GM19324 (cell line): Measurements from ENCODE around the gene NOS1.

ENCODE experiments used
- ATAC-seq: cut with Tn5 transposase; IDR thresholded peaks from one replicate; pipeline ENCODE4 v1.9.1; 2021; ENCODE audit warnings: mild to moderate bottlenecking, moderate library complexity; ENCODE audit not compliant: unreplicated experiment, low FRiP score

The NOS1 gene

DNA sequence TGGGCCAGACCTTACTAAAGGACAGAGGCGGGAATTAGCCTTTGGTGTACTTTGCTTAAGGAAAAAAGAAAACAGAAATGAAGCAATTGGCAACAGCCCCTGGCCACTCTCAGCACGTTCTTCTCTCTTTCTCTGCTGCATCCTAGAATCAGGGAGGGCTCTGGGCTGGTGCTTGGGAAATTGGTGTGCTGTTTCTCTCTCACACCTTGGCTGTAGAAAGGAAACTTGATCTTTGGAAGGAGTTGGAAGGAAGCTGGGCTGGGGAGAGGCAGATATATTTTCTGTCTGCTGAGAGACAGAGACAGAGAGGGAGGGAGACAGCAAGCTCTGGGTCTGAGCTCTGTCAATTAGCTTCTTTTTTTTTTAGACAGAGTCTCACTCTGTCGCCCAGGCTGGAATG is 27.4 kb downstream of the NOS1 start:
- ATAC-seq: no peak

DNA sequence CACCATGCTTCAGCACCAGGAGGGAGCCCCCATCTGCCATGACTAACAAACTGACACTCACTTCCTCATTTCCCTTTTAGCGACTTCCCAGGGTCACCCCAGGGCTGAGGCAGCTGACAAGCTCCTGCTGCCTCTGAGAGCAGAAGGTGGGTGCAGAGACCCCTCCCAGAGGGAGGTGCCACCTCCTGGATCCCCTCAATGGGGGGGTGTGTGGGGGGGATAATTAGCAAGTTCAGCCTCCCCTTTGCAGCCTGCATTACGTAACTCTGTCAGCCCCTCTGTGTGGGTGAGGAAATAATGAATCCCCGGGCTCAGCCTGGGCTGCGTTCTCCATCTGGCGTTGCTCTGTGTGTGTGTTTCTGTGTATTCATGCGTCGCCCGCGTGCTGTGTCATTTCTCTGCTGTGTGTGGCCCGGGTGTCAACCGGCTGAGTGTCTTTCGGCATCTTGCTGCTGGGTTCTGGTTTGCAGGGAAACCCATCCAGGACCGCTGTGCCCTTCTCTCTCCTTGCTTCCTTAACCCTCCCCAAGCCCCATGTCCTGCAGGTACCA is 28.0 kb downstream of the NOS1 start:
- no peak for ATAC-seq

DNA sequence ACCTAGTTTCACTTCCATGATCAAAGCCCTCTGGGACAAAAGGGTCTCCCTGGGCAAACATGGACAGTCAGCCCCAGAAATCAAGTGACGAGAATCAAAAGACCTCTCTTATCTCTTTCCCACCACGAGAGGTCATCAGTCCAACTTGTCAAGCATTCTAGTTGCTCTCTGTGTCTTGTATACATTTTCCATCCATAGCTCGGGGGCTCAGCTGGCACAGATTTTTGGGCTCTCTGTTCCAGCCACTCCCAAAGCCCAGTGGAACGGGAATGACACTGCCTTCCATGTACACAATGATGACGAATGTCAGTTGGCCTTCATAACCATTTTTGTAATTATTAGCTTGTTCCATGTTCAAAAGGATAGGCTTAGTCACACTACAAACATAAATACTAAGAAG is 29.7 kb downstream of the NOS1 start:
- ATAC-seq: no peak

DNA sequence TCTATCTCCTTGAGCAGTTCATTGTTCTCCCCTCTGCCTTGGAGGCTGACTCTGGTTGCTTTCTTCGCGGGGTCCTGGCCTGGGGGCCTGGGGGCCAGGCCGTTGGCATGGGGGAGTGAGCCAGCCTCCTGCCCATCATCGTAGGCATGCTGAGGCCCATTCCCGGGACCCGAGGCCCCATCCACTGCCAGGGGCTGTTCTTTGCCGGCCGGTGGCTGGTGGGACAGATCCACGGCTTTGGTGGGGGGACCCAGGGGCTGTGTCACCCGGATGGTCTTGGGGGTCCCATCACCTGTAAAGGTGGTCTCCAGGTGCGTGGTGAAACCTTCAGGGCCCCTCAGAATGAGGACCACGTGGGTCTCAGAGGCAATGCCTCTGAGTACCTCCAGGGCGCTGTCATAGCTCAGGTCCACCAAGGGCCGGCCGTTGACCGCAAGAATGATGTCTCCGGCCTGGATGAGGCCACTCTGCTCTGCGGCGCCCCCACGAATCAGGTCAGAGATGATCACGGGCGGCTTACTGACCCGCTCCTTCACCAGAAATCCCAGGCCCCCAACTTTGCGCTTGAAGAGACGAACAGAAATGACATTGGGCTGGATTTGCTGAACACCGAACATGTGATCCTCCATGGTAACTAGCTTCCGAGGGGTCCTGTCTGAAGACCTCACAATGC is 30.8 kb downstream of the NOS1 start:
- no peak for ATAC-seq

- ATAC-seq: no peak
Measured at GRCh38 chr12:117329756-117330155, 31.7 kb downstream of the NOS1 start.

GRCh38 chr12:117328556-117329100 is 32.8 kb downstream of the NOS1 start:
- ATAC-seq: no peak

GRCh38 chr12:117322428-117322827 is 39.0 kb downstream of the NOS1 start:
- ATAC-seq: no peak

DNA sequence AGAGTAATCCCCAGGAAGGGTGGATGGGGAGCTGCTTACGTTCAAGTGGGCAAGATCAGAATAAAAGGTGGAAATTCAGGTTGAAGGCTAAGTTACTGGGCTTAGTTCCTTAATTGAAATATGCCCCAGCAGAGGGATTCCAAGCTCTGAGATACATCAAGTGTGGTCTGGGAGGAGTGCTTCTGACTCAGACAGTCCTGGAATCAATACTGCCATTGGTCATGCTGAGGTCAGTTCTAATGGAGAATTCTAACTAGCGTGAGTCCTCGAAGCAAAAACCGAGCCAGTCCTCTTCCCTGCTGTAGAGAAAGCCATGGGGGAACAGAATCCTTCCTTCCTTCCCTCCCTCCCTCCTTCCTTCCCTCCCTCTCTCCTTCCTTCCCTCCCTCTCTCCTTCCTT is 39.9 kb downstream of the NOS1 start:
- ATAC-seq: no peak

GRCh38 chr12:117318591-117318990 is 42.8 kb downstream of the NOS1 start:
- ATAC-seq: no peak

GRCh38 chr12:117316336-117316735 is 45.1 kb downstream of the NOS1 start:
- ATAC-seq: no peak

GRCh38 chr12:117313926-117314325 is 47.5 kb downstream of the NOS1 start:
- no peak for ATAC-seq

GRCh38 chr12:117312770-117313169 is 48.7 kb downstream of the NOS1 start:
- no peak for ATAC-seq

GRCh38 chr12:117309276-117309925 is 52.0 kb downstream of the NOS1 start:
- ATAC-seq: no peak

DNA sequence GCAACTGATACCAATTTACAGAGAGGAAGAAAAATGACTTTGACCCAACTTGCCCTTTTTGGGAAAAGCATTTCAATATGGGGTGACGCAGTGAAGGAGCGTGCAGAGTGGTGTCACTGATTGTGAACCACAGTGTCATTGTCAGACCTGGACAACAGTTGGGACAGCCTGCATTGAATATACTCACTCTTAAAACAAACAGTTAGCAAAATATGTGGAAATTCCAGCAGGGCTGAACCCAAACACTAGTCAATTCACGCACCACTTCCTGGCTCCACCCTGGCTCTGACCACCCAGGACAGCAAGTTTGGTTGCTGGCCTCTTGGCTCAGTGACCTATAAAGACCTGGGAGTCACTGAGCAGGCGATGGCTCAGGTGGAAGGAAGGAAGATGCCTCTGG is 61.3 kb downstream of the NOS1 start:
- no peak for ATAC-seq

DNA sequence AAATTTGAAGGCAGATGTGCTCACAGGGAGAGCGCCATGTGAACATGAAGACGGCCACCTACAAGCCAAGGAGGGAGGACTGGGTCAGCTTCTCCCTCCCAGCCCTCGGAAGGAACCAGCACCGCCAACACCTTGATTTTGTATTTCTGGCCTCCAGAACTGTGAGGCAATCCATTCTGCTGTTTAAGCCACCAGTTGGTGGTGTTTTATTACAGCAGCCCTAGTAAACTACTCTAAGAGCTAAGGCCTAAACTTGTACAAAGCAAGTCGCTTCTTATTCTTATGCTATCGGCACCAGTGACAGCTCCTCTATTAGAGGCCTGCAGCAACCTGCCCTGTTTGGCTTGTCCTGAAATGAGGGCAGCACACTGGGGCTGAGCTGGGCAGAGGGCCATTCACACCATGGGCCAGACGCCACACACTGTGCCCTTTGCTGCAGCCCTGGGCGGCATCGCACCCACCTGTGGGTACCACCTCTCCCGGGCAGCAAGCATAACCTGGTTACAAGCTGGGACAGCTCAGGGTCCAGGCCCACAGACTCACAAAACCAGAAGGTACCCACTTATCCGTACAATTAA is 62.7 kb downstream of the NOS1 start:
- no peak for ATAC-seq

DNA sequence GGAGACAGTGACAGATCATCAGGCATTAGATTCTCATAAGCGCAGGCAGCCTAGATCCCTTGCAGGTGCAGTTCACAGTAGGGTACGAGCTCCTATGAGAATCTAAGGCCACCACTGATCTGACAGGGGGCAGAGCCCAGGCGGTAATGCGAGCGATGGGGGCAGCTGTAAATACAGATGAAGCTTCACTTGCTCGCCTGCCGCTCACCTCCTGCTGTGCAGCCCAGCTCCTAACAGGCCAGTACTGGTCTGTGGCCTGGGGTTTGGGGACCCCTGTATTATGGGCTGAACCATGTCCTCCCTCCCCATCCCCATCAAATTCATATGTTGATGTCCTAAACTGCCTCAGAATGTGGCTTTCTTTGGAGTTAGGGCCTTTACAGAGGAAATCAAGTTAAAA is 63.2 kb downstream of the NOS1 start:
- no peak for ATAC-seq

DNA sequence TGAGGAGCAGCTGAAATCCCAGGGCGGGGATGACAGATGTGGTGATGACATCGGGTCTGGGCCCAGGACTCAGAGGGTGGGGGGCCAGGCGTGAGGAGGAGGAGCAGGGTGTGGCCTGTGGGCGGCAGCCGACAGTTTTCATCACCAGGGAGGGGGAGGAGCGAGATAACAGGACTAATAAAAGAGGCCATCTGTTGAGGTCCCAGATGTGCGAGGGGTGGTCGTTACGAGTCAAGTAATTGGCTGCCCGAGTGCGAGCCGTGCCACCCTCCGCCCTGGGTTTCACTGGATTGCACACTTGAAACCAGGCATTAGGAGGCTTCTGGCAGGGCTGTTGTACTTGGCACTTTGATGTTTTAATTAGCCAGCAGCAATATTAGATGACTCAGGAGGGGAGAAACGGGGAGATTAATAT is 67.2 kb downstream of the NOS1 start:
- no peak for ATAC-seq

GRCh38 chr12:117293510-117293909 is 67.9 kb downstream of the NOS1 start:
- no peak for ATAC-seq

DNA sequence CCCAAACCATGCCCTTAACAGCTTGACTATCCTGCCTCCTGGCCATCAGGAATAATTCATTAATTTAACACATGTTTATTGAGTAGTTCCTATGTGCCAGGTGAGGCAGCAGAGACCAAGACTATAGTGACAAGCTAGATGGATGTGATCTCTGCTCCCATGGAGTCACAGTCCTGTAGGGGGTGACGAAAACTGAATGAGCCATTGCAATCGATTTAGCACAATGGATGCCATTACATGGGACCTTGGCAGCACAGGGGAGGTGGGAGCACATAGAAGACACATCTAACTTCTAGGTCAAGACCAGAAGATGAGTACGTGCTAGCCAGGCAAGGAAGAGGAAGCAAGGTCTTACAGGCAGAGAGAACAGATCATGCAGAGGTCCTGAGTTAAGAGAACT is 68.7 kb downstream of the NOS1 start:
- no peak for ATAC-seq

- no peak for ATAC-seq
Measured at GRCh38 chr12:117284140-117284539, 77.3 kb downstream of the NOS1 start.

DNA sequence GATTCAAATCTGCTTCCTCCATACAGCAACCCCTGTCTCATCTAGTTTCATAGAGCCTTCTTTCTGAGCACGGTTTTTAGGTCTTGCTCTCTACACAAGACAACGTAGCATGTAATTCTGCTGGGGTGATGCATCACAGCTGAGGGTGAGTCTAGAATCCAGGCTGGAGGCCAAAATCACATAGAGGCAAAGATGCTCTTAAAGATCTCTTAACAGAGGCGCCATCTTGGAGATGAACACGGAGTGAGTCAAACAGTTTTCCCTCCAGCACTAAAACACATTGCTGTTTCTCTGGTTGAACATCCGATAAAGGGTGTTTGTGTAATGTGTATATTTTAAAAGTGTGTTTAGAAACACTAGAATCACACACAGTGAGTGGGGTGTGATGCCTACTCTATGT is 78.9 kb downstream of the NOS1 start:
- no peak for ATAC-seq
